ENCODE measurements around the gene ACYP1. TPM values are rescaled to one million over a fixed set of nuclear protein-coding genes. Genes with fewer than 3 reads are reported as not detected.

Gene ACYP1
- total RNA-seq, 1 experiment from 2014 or later = 21.3 TPM

DNA sequence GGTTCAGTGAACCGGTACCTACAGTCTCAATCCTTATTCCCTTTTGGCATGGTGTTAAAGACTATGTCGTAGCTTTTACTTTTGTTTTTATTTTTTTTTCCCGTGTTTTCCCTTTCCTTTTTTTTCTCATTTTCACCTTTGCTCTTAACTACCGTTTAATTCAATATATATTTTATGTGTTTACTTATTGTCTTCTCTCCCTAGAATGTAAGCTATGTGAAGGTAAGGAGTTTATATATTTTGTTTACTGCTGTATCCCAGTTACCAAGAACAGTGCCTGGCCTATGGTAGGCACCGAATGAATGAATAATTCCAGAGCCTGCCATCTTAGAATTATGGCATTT is 12.3 kb downstream of the ACYP1 start:
- in situ Hi-C loops (cut with HindIII; ENCODE audit: low pct_unique_long_range_greater_than_20kb, low sequenced_read_pairs) = no loop called here
- no peaks in the 10 kb centered on the region for H3K27me3 ChIP-seq (ENCODE audit: control insufficient read depth, insufficient read depth, low read length)
- POLR2A ChIA-PET = interaction anchor here (0.6 to 0.7 kb wide), 4 partner anchors 11 to 1963 kb away, joined by 3 to 12 read pairs (median 6); no protein-coding TSS in a partner anchor
- intact Hi-C loops (cut with micrococcal nuclease; ENCODE audit: unreplicated experiment) = no loop called here
- no peaks in the 10 kb centered on the region for H3K4me1 ChIP-seq (ENCODE audit: control insufficient read depth, insufficient read depth, low read length)
- no peak for DNase-seq (ENCODE audit: low read depth, low spot score)
- H3K36me3 ChIP-seq (ENCODE audit: control insufficient read depth, insufficient read depth, low read length) = no peaks in the 10 kb centered on the region
- CTCF ChIA-PET = interaction anchor here (0.7 kb wide), 2 partner anchors 47 to 171 kb away, joined by 3 to 7 read pairs; no protein-coding TSS in a partner anchor
- BruUV-seq (replicated peaks) = no TSS peak
- peak; percentile 41; the same call in 1 of the 2 replicates for ATAC-seq
- TF ChIP-seq, protein P1, sequence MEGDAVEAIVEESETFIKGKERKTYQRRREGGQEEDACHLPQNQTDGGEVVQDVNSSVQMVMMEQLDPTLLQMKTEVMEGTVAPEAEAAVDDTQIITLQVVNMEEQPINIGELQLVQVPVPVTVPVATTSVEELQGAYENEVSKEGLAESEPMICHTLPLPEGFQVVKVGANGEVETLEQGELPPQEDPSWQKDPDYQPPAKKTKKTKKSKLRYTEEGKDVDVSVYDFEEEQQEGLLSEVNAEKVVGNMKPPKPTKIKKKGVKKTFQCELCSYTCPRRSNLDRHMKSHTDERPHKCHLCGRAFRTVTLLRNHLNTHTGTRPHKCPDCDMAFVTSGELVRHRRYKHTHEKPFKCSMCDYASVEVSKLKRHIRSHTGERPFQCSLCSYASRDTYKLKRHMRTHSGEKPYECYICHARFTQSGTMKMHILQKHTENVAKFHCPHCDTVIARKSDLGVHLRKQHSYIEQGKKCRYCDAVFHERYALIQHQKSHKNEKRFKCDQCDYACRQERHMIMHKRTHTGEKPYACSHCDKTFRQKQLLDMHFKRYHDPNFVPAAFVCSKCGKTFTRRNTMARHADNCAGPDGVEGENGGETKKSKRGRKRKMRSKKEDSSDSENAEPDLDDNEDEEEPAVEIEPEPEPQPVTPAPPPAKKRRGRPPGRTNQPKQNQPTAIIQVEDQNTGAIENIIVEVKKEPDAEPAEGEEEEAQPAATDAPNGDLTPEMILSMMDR (IDR thresholded peaks at IDR 0.05) = no peak
- TF ChIP-seq TCF7L2 (IDR thresholded peaks at IDR 0.05; ENCODE audit: low read depth, low read length) (no peak), POLR2AphosphoS5 (IDR thresholded peaks at IDR 0.05; ENCODE audit: low read depth, low read length) (no peak), SIN3A (IDR thresholded peaks at IDR 0.05; ENCODE audit: borderline replicate concordance, insufficient read depth, low read depth, low read length) (no peak)
- TF ChIP-seq, protein P2, sequence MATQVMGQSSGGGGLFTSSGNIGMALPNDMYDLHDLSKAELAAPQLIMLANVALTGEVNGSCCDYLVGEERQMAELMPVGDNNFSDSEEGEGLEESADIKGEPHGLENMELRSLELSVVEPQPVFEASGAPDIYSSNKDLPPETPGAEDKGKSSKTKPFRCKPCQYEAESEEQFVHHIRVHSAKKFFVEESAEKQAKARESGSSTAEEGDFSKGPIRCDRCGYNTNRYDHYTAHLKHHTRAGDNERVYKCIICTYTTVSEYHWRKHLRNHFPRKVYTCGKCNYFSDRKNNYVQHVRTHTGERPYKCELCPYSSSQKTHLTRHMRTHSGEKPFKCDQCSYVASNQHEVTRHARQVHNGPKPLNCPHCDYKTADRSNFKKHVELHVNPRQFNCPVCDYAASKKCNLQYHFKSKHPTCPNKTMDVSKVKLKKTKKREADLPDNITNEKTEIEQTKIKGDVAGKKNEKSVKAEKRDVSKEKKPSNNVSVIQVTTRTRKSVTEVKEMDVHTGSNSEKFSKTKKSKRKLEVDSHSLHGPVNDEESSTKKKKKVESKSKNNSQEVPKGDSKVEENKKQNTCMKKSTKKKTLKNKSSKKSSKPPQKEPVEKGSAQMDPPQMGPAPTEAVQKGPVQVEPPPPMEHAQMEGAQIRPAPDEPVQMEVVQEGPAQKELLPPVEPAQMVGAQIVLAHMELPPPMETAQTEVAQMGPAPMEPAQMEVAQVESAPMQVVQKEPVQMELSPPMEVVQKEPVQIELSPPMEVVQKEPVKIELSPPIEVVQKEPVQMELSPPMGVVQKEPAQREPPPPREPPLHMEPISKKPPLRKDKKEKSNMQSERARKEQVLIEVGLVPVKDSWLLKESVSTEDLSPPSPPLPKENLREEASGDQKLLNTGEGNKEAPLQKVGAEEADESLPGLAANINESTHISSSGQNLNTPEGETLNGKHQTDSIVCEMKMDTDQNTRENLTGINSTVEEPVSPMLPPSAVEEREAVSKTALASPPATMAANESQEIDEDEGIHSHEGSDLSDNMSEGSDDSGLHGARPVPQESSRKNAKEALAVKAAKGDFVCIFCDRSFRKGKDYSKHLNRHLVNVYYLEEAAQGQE (IDR thresholded peaks at IDR 0.05; ENCODE audit: insufficient read depth in 1 of 2, low read depth in 2 of 2, low read length in 1 of 2) = no peak
- H3K9me3 ChIP-seq (ENCODE audit: control insufficient read depth, insufficient read depth, low read depth, low read length) = no peaks in the 10 kb centered on the region
- peak overlapping the region; percentile 85 for H3K27ac ChIP-seq (ENCODE audit: low read length)
- H3K4me3 ChIP-seq (ENCODE audit: low read depth in 2 of 2, low read length in 2 of 2) = peak overlapping the region; percentile 57 to 65

DNA sequence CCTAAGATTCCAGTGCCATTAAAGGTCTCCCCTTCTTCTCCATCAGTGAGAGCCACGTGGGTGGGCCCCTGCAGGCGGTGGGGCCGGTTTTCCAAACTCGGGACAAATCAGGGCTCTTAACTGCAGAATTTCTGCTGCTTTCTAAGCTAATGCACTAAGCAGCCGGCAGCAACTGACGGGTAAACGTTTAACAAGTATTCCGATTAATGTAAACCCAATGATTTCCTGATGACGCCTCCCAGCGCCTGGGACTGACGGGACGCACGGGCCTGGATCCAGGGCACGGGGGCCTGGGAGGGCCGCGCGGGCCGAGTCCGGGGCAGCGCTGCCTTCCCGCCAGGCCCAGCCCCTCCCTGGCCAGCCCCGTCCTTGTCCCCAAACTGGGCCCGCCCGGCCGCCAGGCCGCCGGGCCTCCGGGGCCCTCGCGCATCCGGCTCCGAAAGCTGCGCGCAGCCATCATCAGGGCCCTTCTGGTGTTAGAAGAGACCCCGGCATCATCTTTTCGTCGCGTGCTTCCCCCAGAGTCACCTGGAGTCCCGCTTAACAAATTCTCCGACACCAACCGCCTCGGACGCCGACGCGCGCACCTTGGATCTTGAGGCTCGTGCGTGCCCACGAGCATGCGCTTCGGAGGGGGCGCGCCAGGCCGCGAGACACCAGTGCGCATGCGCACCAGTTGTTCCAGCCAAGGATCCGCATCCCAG is 12.8 kb downstream of the ACYP1 start, which contains the start of gene MLH3:
TSS of gene MLH3 (minus strand) at position 616 of the 704 bp plus-strand sequence. CDS start 1,812 bp downstream, outside the sequence.
- intact Hi-C loops (cut with micrococcal nuclease; ENCODE audit: unreplicated experiment) (no loop called here), in situ Hi-C loops (cut with HindIII; ENCODE audit: low pct_unique_long_range_greater_than_20kb, low sequenced_read_pairs) (no loop called here)
- ChIA-PET POLR2A (interaction anchor here (0.5 to 0.7 kb wide), 4 partner anchors 10 to 1964 kb away, joined by 3 to 8 read pairs (median 5); no protein-coding TSS in a partner anchor), CTCF (no interaction called here)
- Histone ChIP-seq H3K4me3 (ENCODE audit: low read depth in 2 of 2, low read length in 2 of 2) (peak within 1 kb of the TSS; percentile 57 to 65), H3K36me3 (ENCODE audit: control insufficient read depth, insufficient read depth, low read length) (no peaks in the 10 kb centered on the region), H3K4me1 (ENCODE audit: control insufficient read depth, insufficient read depth, low read length) (no peaks in the 10 kb centered on the region), H3K27ac (ENCODE audit: low read length) (peak within 1 kb of the TSS; percentile 85), H3K27me3 (ENCODE audit: control insufficient read depth, insufficient read depth, low read length) (no peaks in the 10 kb centered on the region), H3K9me3 (ENCODE audit: control insufficient read depth, insufficient read depth, low read depth, low read length) (no peaks in the 10 kb centered on the region)
- DNase-seq (ENCODE audit: low read depth, low spot score) = no peak
- no TSS peak for BruUV-seq (replicated peaks)
- ATAC-seq = peak; percentile 93
- peak; percentile 87 for TF ChIP-seq POLR2AphosphoS5 (IDR thresholded peaks at IDR 0.05; ENCODE audit: low read depth, low read length)
- no peak for TF ChIP-seq SIN3A (IDR thresholded peaks at IDR 0.05; ENCODE audit: borderline replicate concordance, insufficient read depth, low read depth, low read length)

DNA sequence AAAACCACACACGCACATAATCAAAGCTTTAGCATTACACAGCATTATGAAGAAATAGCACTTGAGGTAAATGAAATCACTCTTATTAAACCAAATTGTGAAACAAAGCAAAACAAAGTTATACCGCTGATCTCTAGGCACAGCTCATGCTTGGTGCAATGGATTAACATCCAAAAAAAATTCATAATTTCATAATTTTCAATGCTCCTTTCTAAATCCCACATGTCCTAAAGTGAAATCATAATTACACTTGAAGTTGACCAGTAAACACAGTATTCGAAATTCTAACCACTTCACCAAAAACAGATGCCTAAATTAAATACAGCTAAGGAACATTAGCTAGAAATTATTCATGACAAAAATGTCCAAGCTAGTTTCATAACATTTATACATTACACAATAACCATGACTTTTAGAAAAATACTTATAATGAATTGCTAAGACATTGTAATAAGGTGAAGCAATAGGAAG is 14.1 kb downstream of the ACYP1 start:
- in situ Hi-C loops (cut with HindIII; ENCODE audit: low pct_unique_long_range_greater_than_20kb, low sequenced_read_pairs) (no loop called here), intact Hi-C loops (cut with micrococcal nuclease; ENCODE audit: unreplicated experiment) (no loop called here)
- no peaks in the 10 kb centered on the region for H3K27me3 ChIP-seq (ENCODE audit: control insufficient read depth, insufficient read depth, low read length)
- no peak for ATAC-seq
- BruUV-seq (replicated peaks) = TSS peak; percentile 42
- H3K9me3 ChIP-seq (ENCODE audit: control insufficient read depth, insufficient read depth, low read depth, low read length) = no peaks in the 10 kb centered on the region
- POLR2A ChIA-PET = no interaction called here
- no peak overlapping the region for H3K4me3 ChIP-seq (ENCODE audit: low read depth in 2 of 2, low read length in 2 of 2)
- no peak overlapping the region for H3K27ac ChIP-seq (ENCODE audit: low read length)
- CTCF ChIA-PET = no interaction called here
- H3K36me3 ChIP-seq (ENCODE audit: control insufficient read depth, insufficient read depth, low read length) = no peaks in the 10 kb centered on the region
- TF ChIP-seq, protein P1 (IDR thresholded peaks at IDR 0.05) = no peak
- TF ChIP-seq TCF7L2 (IDR thresholded peaks at IDR 0.05; ENCODE audit: low read depth, low read length) = no peak
- TF ChIP-seq, protein P2 (IDR thresholded peaks at IDR 0.05; ENCODE audit: insufficient read depth in 1 of 2, low read depth in 2 of 2, low read length in 1 of 2) = no peak
- TF ChIP-seq SIN3A (IDR thresholded peaks at IDR 0.05; ENCODE audit: borderline replicate concordance, insufficient read depth, low read depth, low read length) = no peak
- DNase-seq (ENCODE audit: low read depth, low spot score) = no peak
- H3K4me1 ChIP-seq (ENCODE audit: control insufficient read depth, insufficient read depth, low read length) = peaks cover 2% of the 10 kb centered on the region; the same call in 1 of the 2 replicates
